CD14-positive monocyte (primary cell): ENCODE data around the gene TMEM14B. TPM values are rescaled to one million over a fixed set of nuclear protein-coding genes. Genes with fewer than 3 reads are reported as not detected.

ENCODE experiments used
- DNase-seq, 3 donors: peaks; one replicate each; pipeline ENCODE4 v3.0.0-alpha.2; 2011 to 2022
- H2AFZ ChIP-seq: 2 replicates; pipeline ENCODE4 v1.6.0; 2012; ENCODE audit warnings: mild to moderate bottlenecking, low read depth, low read length, inconsistent platforms; ENCODE audit not compliant: insufficient read depth, poor library complexity, severe bottlenecking
- H3K27ac ChIP-seq, 2 donors: 1 replicate in 1 of 2; 2 replicates in 1 of 2; pipeline ENCODE4 v1.5.1; 2012 to 2013; ENCODE audit warnings: low read length in 2 of 2, control low read depth in 1 of 2, inconsistent platforms in 1 of 2, low read depth in 1 of 2, mild to moderate bottlenecking in 1 of 2
- H3K27me3 ChIP-seq, 2 donors: one replicate each; pipeline versions ENCODE4 v1.6.0 to v1.6.1; 2011 to 2013; ENCODE audit warnings: low read length in 2 of 2; ENCODE audit not compliant: control insufficient read depth in 2 of 2, insufficient read depth in 2 of 2
- H3K36me3 ChIP-seq, 2 donors: replicated peaks in 1 of 2; 1 replicate in 1 of 2; 2 replicates in 1 of 2; pipeline versions ENCODE4 v1.5.1 to v1.6.1; 2012 to 2013; ENCODE audit warnings: low read length in 2 of 2, control low read depth in 1 of 2, inconsistent platforms in 1 of 2, mild to moderate bottlenecking in 1 of 2; ENCODE audit not compliant: insufficient read depth in 2 of 2, control insufficient read depth in 1 of 2
- H3K4me1 ChIP-seq, 2 donors: 1 replicate in 1 of 2; 2 replicates in 1 of 2; pipeline versions ENCODE4 v1.5.1 to v1.6.1; 2012 to 2013; ENCODE audit warnings: low read length in 2 of 2, control low read depth in 1 of 2, inconsistent platforms in 1 of 2, mild to moderate bottlenecking in 1 of 2, moderate library complexity in 1 of 2; ENCODE audit not compliant: insufficient read depth in 2 of 2, control insufficient read depth in 1 of 2
- H3K4me2 ChIP-seq: replicated peaks from 2 replicates; pipeline ENCODE3; 2012; ENCODE audit warnings: low read length, moderate library complexity, mild to moderate bottlenecking; ENCODE audit not compliant: poor library complexity, severe bottlenecking; ENCODE audit errors: extremely low read depth
- H3K4me3 ChIP-seq, 3 experiments: fragments of 200-600 bp in 1 of 3; sonication (generic) in 1 of 3; replicated peaks in 1 of 3; 1 replicate in 2 of 3; 2 replicates in 1 of 3; pipeline ENCODE4 v1.5.1; 2011 to 2013; ENCODE audit warnings: low read length in 3 of 3, mild to moderate bottlenecking in 3 of 3, control low read depth in 2 of 3, low read depth in 2 of 3, inconsistent platforms in 1 of 3, moderate library complexity in 1 of 3
- H3K79me2 ChIP-seq: 2 replicates; pipeline ENCODE4 v1.6.0; 2012; ENCODE audit warnings: mild to moderate bottlenecking, control low read depth, inconsistent platforms, low read length, moderate library complexity; ENCODE audit not compliant: insufficient read depth
- H3K9ac ChIP-seq: 2 replicates; pipeline ENCODE4 v1.6.0; 2017; ENCODE audit warnings: low read length, mild to moderate bottlenecking; ENCODE audit not compliant: insufficient read depth, poor library complexity, severe bottlenecking
- H3K9me3 ChIP-seq, 2 donors: replicated peaks in 1 of 2; 1 replicate in 1 of 2; 2 replicates in 1 of 2; pipeline versions ENCODE4 v1.5.1 to v1.6.1; 2012 to 2013; ENCODE audit warnings: low read length in 2 of 2, control low read depth in 1 of 2; ENCODE audit not compliant: control insufficient read depth in 1 of 2, insufficient read depth in 1 of 2
- H4K20me1 ChIP-seq: 2 replicates; pipeline ENCODE4 v1.6.0; 2012; ENCODE audit warnings: mild to moderate bottlenecking, low read length, control low read depth, moderate library complexity; ENCODE audit not compliant: insufficient read depth
- H3K27ac Mint-ChIP-seq, 7 donors: one replicate each; pipeline ENCODE4 v1.8.0; 2020; ENCODE audit warnings: mild to moderate bottlenecking in 7 of 7, mixed read lengths in 7 of 7, moderate library complexity in 6 of 7, inconsistent platforms in 2 of 7
- H3K27me3 Mint-ChIP-seq, 3 donors: one replicate each; pipeline ENCODE4 v1.8.0; 2021 to 2022; ENCODE audit warnings: low read depth in 3 of 3, mild to moderate bottlenecking in 3 of 3, mixed read lengths in 3 of 3, moderate library complexity in 3 of 3, inconsistent platforms in 1 of 3
- H3K36me3 Mint-ChIP-seq, 2 donors: one replicate each; pipeline ENCODE4 v1.8.0; 2020; ENCODE audit warnings: mixed read lengths in 2 of 2, inconsistent platforms in 1 of 2, mild to moderate bottlenecking in 1 of 2
- H3K4me1 Mint-ChIP-seq: one replicate; pipeline ENCODE4 v1.8.0; 2020; ENCODE audit warnings: mild to moderate bottlenecking, mixed read lengths
- H3K4me3 Mint-ChIP-seq, 2 donors: one replicate each; pipeline ENCODE4 v1.8.0; 2020; ENCODE audit warnings: mild to moderate bottlenecking in 2 of 2, mixed read lengths in 2 of 2, moderate library complexity in 1 of 2
- H3K9me3 Mint-ChIP-seq, 7 donors: one replicate each; pipeline ENCODE4 v1.8.0; 2020 to 2022; ENCODE audit warnings: mixed read lengths in 7 of 7, mild to moderate bottlenecking in 6 of 7, moderate library complexity in 6 of 7, inconsistent platforms in 2 of 7
- WGBS: methylation state at CpG from one replicate; pipeline ENCODE4 v1.1.5; 2013; ENCODE audit warnings: missing lambda C conversion rate; ENCODE audit not compliant: insufficient coverage; 5-methylcytosine and 5-hydroxymethylcytosine counted together
- intact Hi-C, 2 donors: fragments of 100-400 bp; cut with micrococcal nuclease; formaldehyde crosslinking; loops; one replicate each; pipeline versions ENCODE4 v1.15.0 to v1.15.1; 2023
- polyA minus RNA-seq: library from RNA; depleted of rRNA, polyadenylated mRNA; stranded (reverse); fragments of >200 nt; gene quantifications from 2 replicates; pipeline ENCODE4 v1.2.3, GENCODE V29; 2012
- polyA plus RNA-seq, 3 donors: library from polyadenylated mRNA; depleted of rRNA in 1 of 3; unstranded in 2 of 3; stranded (reverse) in 1 of 3; fragments of 300-500 nt in 2 of 3; fragments of >200 nt in 1 of 3; fragmentation: Illumina TruSeq in 2 of 3; gene quantifications; 1 replicate in 2 of 3; 2 replicates in 1 of 3; pipeline ENCODE4 v1.2.3, GENCODE V29; 2012 to 2021
- total RNA-seq, 12 experiments: library from RNA in 1 of 12; stranded (reverse) in 1 of 12; fragments of 120-200 nt in 1 of 12; gene quantifications; one replicate each; pipeline ENCODE4 v1.2.4 and lab custom pipeline; 2013 to 2026; ENCODE audit warnings: mixed read lengths in 6 of 12, inconsistent platforms in 1 of 12
- TF ChIP-seq, protein P1 (sequence below): fragments of 200-600 bp; IDR thresholded peaks from one replicate; pipeline ENCODE4 v1.8.0; 2022; ENCODE audit warnings: antibody characterized with exemption, mild to moderate bottlenecking

TMEM14B gene
- 58.0 TPM for total RNA-seq (2013)
- polyA plus RNA-seq (100 to 1,000 TPM in 2 of 3 donors, 10 to 100 TPM in 1; 38.8 to 185 (median 141) TPM), polyA minus RNA-seq (15.1 and 19.1 TPM in 2 replicates), total RNA-seq (lab: John Stamatoyannopoulos, UW) (2.1 to 25.9 (median 15.8) reads per million in 11 experiments)

DNA sequence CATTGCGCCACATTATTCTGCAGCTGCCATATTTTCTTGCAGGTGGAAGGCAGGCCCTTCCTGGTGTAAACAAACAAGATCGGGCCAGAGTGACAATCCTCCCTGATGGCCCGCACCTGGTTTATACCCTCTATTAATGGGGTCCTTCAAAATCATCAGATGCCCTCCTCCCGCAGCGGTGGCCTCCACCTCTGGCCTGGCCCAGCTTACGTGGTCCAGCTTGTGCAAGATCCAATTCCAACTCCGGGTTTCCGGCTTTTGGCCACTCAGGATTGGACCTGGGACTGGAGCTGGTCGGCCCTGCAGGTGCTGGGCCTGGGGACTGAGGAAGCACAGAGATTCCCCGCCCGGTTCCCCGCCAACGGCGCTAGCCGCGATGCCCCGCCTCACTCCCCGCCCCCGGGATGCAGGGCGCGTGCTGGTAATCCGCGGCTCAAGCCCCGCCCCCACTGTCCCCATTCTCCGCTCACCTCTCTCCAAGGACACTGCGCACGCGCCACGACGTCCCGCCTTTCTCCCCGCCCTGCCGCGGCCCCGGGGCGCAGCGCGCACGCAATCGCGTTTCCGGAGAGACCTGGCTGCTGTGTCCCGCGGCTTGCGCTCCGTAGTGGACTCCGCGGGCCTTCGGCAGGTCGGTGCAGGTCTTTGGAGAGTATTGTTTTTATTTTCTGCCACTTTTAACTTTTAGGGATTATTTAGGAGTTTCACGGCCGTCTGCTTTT lies at the start of gene TMEM14B:
Gene TMEM14B, plus strand, starts transcription at position 555 of the 722 bp plus-strand sequence. CDS start 1,441 bp downstream, outside the sequence.
- H3K27me3 ChIP-seq, result no peaks in the 10 kb centered on the region
- H3K36me3 ChIP-seq, result peaks cover 15 to 18% of the 10 kb centered on the region in 2 donors
- peak; percentile 96 to 99 (median 97) for DNase-seq
- peaks cover 39% of the 10 kb centered on the region for H3K79me2 ChIP-seq
- Mint-ChIP-seq H3K4me3 (peak within 1 kb of the TSS; percentile 89 to 97), H3K4me1 (peaks cover 29% of the 10 kb centered on the region), H3K27me3 (peaks cover 0 to 2% (median 2%) of the 10 kb centered on the region in 3 donors), H3K27ac (peak within 1 kb of the TSS; percentile 88 to 96 (median 94)), H3K36me3 (peaks cover 24 to 30% of the 10 kb centered on the region in 2 donors), H3K9me3 (no peaks in the 10 kb centered on the region)
- intact Hi-C loops, result loop anchor here (2.0 to 5.0 kb wide), 2 partner anchors 50 to 53 kb away; partner anchors contain the start of genes C6orf52 (in 1 of the 2) and PAK1IP1 (in 1 of the 2)
- H2AFZ ChIP-seq, result peak within 1 kb of the TSS; percentile 93
- H3K9ac ChIP-seq, result peak within 1 kb of the TSS; percentile 87
- peak within 1 kb of the TSS; percentile 85 for H3K4me2 ChIP-seq
- TF ChIP-seq, protein P1, sequence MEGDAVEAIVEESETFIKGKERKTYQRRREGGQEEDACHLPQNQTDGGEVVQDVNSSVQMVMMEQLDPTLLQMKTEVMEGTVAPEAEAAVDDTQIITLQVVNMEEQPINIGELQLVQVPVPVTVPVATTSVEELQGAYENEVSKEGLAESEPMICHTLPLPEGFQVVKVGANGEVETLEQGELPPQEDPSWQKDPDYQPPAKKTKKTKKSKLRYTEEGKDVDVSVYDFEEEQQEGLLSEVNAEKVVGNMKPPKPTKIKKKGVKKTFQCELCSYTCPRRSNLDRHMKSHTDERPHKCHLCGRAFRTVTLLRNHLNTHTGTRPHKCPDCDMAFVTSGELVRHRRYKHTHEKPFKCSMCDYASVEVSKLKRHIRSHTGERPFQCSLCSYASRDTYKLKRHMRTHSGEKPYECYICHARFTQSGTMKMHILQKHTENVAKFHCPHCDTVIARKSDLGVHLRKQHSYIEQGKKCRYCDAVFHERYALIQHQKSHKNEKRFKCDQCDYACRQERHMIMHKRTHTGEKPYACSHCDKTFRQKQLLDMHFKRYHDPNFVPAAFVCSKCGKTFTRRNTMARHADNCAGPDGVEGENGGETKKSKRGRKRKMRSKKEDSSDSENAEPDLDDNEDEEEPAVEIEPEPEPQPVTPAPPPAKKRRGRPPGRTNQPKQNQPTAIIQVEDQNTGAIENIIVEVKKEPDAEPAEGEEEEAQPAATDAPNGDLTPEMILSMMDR, result no peak
- peak within 1 kb of the TSS; percentile 69 to 97 for H3K27ac ChIP-seq
- no peaks in the 10 kb centered on the region for H3K9me3 ChIP-seq
- WGBS, result 0% methylated on average over 41 of the region's 52 CpGs
- peaks cover 7% of the 10 kb centered on the region for H4K20me1 ChIP-seq
- H3K4me3 ChIP-seq, result peak within 1 kb of the TSS; percentile 56 to 87 (median 81)
- peaks cover 17 to 27% of the 10 kb centered on the region in 2 donors for H3K4me1 ChIP-seq

GRCh38 chr6:10713962-10714361 lies 33.6 kb upstream of the TMEM14B start:
- no peak overlapping the region for H3K27ac ChIP-seq
- WGBS, result 99% methylated on average over 8 of the region's 8 CpGs
- H3K4me2 ChIP-seq, result no peak overlapping the region
- peaks cover 0 to 2% (median 0%) of the 10 kb centered on the region in 3 donors for H3K27me3 Mint-ChIP-seq
- no peak overlapping the region for H3K4me3 Mint-ChIP-seq
- H3K4me1 Mint-ChIP-seq, result no peaks in the 10 kb centered on the region
- TF ChIP-seq, protein P1, result no peak
- H3K36me3 ChIP-seq, result peaks cover 18 to 20% of the 10 kb centered on the region in 2 donors
- no peak overlapping the region for H3K4me3 ChIP-seq
- H4K20me1 ChIP-seq, result no peaks in the 10 kb centered on the region
- peaks cover 7 to 14% of the 10 kb centered on the region in 2 donors for H3K9me3 ChIP-seq
- H3K4me1 ChIP-seq, result no peaks in the 10 kb centered on the region
- DNase-seq, result no peak
- intact Hi-C loops, result no loop called here
- no peak overlapping the region for H2AFZ ChIP-seq
- peaks cover 8 to 16% (median 12%) of the 10 kb centered on the region in 7 donors for H3K9me3 Mint-ChIP-seq
- no peaks in the 10 kb centered on the region for H3K79me2 ChIP-seq
- H3K36me3 Mint-ChIP-seq, result peaks cover 12 to 17% of the 10 kb centered on the region in 2 donors
- no peaks in the 10 kb centered on the region for H3K27me3 ChIP-seq
- H3K9ac ChIP-seq, result no peak overlapping the region
- H3K27ac Mint-ChIP-seq, result peak overlapping the region in 1 of 7 donors; percentile 1
